ENCODE data around the gene CAMK1.

CAMK1 gene

DNA sequence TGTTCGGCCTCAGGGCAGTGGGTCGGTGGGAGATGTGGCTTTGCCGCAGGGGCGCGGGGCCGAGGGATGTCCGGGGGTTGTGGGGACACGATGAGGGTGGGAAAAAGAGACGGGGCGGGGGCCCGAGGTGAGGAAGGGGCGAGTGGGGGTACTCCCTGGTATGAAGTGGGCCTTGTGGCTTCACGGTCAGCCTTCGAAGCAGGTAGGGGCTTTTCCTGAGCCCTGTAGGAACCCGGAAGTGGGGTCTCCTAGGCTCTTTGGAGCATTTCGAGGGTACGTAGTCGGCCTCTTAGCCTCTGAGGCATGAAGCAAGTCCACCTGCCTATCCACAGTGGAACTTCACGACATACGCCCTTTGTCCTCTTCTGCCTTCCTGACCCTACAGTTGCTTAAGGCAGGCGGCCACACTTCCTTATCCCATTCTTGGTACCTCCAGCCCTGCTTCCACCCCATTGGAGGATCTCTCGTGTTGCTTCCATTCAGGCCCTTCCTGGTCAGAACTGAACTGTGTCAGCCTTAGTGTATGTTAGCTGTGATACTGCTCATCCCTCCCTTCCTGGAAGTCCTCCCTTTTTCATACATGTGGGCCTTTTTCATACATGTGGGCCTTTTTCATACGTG lies 23.5 kb upstream of the CAMK1 start:
- TF ChIP-seq, protein P1, sequence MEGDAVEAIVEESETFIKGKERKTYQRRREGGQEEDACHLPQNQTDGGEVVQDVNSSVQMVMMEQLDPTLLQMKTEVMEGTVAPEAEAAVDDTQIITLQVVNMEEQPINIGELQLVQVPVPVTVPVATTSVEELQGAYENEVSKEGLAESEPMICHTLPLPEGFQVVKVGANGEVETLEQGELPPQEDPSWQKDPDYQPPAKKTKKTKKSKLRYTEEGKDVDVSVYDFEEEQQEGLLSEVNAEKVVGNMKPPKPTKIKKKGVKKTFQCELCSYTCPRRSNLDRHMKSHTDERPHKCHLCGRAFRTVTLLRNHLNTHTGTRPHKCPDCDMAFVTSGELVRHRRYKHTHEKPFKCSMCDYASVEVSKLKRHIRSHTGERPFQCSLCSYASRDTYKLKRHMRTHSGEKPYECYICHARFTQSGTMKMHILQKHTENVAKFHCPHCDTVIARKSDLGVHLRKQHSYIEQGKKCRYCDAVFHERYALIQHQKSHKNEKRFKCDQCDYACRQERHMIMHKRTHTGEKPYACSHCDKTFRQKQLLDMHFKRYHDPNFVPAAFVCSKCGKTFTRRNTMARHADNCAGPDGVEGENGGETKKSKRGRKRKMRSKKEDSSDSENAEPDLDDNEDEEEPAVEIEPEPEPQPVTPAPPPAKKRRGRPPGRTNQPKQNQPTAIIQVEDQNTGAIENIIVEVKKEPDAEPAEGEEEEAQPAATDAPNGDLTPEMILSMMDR (IDR thresholded peaks at IDR 0.05; ENCODE audit: borderline replicate concordance, insufficient read depth, low read depth, low read length) = no peak
- peak overlapping the region; percentile 84 for H3K4me3 ChIP-seq (ENCODE audit: low read depth, low read length)

DNA sequence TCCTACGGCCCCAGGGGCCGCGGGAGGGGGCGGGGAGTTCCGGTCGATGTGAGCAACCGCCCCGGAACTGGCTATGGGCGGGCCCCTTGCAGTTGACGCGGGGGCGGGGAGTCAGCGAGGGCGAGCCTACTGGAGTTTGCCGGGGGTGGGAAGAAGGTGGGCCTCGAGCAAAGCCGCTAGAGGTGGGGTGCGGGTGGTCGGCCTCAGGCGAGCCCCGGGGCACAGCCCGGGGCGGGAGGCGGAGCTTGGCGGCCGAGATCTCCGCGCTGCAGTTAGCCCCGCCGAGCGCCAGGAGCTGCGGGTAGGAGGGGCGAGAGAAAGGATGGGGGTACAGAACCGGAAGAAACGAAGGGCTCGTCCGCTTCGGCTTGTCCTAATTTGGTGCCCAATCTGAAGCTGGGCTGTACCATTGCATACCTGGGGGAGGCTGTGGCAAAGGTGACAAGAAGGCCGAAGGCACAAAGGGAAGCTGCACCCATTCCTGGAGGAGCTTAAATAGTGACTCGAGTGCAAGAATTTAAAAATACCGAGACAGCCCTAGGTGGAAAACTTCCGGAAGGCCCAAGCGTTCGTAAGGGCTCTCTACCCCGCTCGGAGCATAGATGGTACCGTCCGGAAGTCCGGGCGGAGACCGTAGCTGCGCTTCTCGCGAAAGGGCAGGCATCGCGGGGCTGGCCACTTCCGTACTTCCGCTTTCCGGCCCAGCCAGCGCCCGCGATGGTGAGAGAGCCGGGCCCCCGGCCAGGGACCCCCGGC lies 22.8 kb upstream of the CAMK1 start, which contains the start of the genes ARPC4 and TADA3:
ARPC4 (plus strand) TSS at position 678 of the 756 bp plus-strand sequence; CDS start at position 718, 40 bp downstream.
TADA3 (minus strand) TSS at position 69 of the 756 bp plus-strand sequence. CDS start 1,007 bp downstream, outside the sequence.
- TF ChIP-seq, protein P1 (IDR thresholded peaks at IDR 0.05; ENCODE audit: borderline replicate concordance, insufficient read depth, low read depth, low read length) = no peak

DNA sequence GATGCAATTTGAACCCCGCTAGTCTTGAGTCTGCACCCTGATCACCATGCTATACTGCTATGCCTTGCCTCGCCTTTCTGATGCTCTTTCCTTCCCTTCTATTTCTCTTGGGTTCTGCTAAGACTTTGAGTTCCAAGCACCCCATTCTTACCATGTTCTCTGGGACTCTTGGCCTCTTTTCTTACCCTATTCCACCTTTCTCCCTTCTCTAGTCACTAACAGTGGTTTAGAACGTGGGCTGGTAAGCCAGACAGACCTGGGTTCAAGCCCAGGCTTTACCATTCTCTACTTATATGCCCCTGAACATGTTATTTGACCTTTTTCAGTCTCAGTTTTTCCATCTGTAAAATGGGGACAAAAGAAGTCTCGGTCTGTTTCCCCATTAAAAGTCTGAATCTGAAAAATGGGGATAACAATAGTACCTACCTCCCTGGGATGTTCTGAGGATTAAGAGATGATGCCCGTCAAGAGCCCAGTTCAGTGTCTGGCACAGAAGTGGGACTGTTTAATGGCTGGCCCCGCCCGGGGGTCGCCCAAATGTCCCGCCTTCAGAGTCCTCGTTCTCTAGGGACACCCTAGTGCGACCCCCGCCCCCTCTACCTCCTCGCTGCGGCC lies 22.1 kb upstream of the CAMK1 start:
- peak overlapping the region; percentile 84 for H3K4me3 ChIP-seq (ENCODE audit: low read depth, low read length)
- TF ChIP-seq, protein P1 (IDR thresholded peaks at IDR 0.05; ENCODE audit: borderline replicate concordance, insufficient read depth, low read depth, low read length) = no peak

More for the DNA sequence above, 22.8 kb upstream of the CAMK1 start, which contains the start of the genes ARPC4 and TADA3:
- peak within 1 kb of the TSS; percentile 84 for H3K4me3 ChIP-seq (ENCODE audit: low read depth, low read length)

DNA sequence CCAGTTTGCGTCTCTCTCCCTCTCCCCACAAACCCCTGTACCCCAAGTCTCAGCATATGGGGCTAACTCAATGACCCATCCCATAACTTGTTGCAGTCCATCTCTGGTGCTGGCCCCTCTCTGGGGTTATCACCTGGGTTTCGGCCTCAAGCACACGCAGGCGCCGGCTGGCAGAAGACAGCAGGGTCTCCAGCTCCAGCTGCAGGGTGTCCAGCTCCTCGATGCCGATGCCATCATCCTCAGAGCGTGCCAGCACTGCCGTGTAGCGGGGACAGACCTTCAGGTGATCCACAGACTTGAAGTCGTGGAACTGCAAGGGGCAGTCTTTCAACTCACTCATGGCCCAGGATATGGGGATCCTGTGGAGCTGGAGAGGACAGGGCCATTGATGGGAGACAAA lies 21.4 kb upstream of the CAMK1 start:
- peak overlapping the region; percentile 84 for H3K4me3 ChIP-seq (ENCODE audit: low read depth, low read length)
- TF ChIP-seq, protein P1 (IDR thresholded peaks at IDR 0.05; ENCODE audit: borderline replicate concordance, insufficient read depth, low read depth, low read length) = no peak

DNA sequence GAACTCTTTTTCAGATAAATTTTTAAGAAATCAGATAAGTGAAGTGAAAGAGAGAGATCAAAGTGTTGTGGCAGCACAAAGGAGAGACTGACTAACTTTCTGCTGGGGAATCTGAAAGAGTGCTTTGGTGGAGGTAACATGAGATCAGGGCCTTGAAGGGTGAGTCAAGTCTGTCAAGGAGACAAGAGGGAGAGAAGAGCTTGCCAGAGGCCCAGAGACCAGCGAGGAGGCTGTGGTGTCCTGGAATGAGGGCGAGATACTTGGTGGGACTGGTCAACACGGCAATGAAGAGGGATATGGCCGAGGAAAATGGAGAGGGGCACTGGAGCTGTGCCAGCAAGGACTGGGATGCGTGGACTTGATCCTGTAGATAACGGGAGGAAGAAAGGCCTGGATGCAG lies 18.0 kb upstream of the CAMK1 start:
- no peak overlapping the region for H3K4me3 ChIP-seq (ENCODE audit: low read depth, low read length)
- TF ChIP-seq, protein P1 (IDR thresholded peaks at IDR 0.05; ENCODE audit: borderline replicate concordance, insufficient read depth, low read depth, low read length) = no peak

DNA sequence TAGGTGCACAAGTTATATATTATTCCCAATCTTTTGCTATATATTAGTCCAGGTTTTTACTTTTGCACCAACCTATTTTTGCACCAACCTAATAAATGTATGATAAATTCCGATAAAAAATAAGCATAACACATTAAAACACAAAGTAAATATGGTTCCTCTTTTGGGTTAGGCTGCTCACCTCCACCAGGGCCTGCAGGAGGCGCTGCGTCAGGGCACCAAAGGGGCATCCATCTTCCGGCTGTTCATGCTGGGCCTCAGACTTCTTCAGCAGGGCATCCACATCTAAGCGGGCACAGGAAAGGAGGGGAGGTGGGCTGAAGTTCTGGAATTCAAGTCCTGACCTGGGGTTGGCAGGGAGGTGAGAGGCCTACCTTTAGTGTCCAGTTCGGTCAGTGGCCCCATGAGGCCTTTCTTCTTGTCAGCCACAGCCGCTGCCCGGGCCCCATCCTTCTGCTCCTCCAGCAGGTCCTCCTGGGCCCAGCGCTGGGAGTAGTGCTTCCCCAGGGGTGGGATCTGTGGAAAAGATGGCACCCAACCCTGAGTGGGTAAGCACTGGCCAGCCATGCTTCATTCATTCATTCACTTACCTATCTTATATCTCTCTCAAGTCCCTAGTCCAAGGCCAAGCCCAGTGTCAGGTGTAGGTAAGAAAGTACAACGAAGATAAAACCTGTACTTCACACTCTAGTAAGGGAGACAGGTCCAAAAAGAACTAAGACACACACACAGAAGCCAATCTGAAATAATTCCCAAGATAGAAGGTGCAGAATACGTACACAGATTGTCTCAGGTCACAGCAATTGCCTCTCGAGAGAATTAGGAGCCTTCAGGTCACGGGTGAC lies 17.3 kb upstream of the CAMK1 start:
- no peak overlapping the region for H3K4me3 ChIP-seq (ENCODE audit: low read depth, low read length)
- TF ChIP-seq, protein P1 (IDR thresholded peaks at IDR 0.05; ENCODE audit: borderline replicate concordance, insufficient read depth, low read depth, low read length) = peak; percentile 65

Measured in GM12875 (cell line).